DND-41 (cell line): ENCODE results near the gene CPM.
"Not testable (repeated sequence)": the region's sequence is repeated elsewhere in the genome, so short reads cannot be mapped to it uniquely, and the experiment has no call there.

ENCODE experiments used
- ATAC-seq: fragments of 200-7000 bp; cut with Tn5 transposase; 3 replicates; pipeline ENCODE4 v1.9.1; 2021; ENCODE audit warnings: low read depth; ENCODE audit not compliant: insufficient read depth
- DNase-seq: peaks from one replicate; pipeline ENCODE4 v3.0.0-alpha.2; 2020
- H2AFZ ChIP-seq: 2 replicates; pipeline ENCODE4 v1.6.0; 2012; ENCODE audit warnings: low read depth, low read length
- H3K27ac ChIP-seq: 2 replicates; pipeline ENCODE4 v1.5.1; 2012; ENCODE audit warnings: low read length, inconsistent platforms
- H3K27me3 ChIP-seq: fragments of 200-600 bp; sonication (generic); 2 replicates; pipeline ENCODE4 v1.6.0; 2012; ENCODE audit warnings: low read length, mild to moderate bottlenecking, inconsistent platforms; ENCODE audit not compliant: insufficient read depth, poor library complexity
- H3K36me3 ChIP-seq: 2 replicates; pipeline ENCODE4 v1.5.1; 2012; ENCODE audit warnings: low read length, inconsistent platforms; ENCODE audit not compliant: insufficient read depth
- H3K4me1 ChIP-seq: 2 replicates; pipeline ENCODE4 v1.5.1; 2012; ENCODE audit warnings: mild to moderate bottlenecking, low read length; ENCODE audit not compliant: insufficient read depth
- H3K4me2 ChIP-seq: 2 replicates; pipeline ENCODE4 v1.6.0; 2012; ENCODE audit warnings: mild to moderate bottlenecking, moderate library complexity, low read length, inconsistent platforms; ENCODE audit not compliant: insufficient read depth
- H3K4me3 ChIP-seq, 2 experiments: fragments of 200-600 bp in 1 of 2; shearing (Covaris generic) in 1 of 2; 2 replicates each; pipeline ENCODE4 v1.5.1; 2012 to 2016; ENCODE audit warnings: inconsistent platforms in 2 of 2, low read length in 2 of 2, mild to moderate bottlenecking in 2 of 2, low read depth in 1 of 2, moderate library complexity in 1 of 2
- H3K79me2 ChIP-seq: 2 replicates; pipeline ENCODE4 v1.6.0; 2012; ENCODE audit warnings: low read length, inconsistent platforms; ENCODE audit not compliant: insufficient read depth
- H3K9ac ChIP-seq: 2 replicates; pipeline ENCODE4 v1.6.0; 2012; ENCODE audit warnings: low read depth, mild to moderate bottlenecking, inconsistent platforms, low read length, moderate library complexity
- H3K9me3 ChIP-seq: 2 replicates; pipeline ENCODE4 v1.5.1; 2012; ENCODE audit warnings: low read length, moderate library complexity, mild to moderate bottlenecking, inconsistent platforms; ENCODE audit not compliant: insufficient read depth, severe bottlenecking
- H4K20me1 ChIP-seq: 2 replicates; pipeline ENCODE4 v1.6.0; 2012; ENCODE audit warnings: low read length; ENCODE audit not compliant: insufficient read depth
- CTCF ChIP-seq: IDR thresholded peaks from 2 replicates; pipeline ENCODE4 v1.5.1; 2012; ENCODE audit warnings: borderline replicate concordance, low read length, moderate library complexity, mild to moderate bottlenecking; ENCODE audit not compliant: poor library complexity, severe bottlenecking; ENCODE audit errors: extremely low read depth
- EZH2 ChIP-seq: IDR thresholded peaks from 3 replicates; pipeline ENCODE4 v1.6.1; 2012; ENCODE audit warnings: borderline replicate concordance, low read depth, mild to moderate bottlenecking, moderate library complexity, low read length, inconsistent platforms; ENCODE audit not compliant: severe bottlenecking

The CPM gene

GRCh38 chr12:68812553-68813241 is 120.3 kb downstream of the CPM start:
- peaks cover 78% of the 10 kb centered on the region for H3K36me3 ChIP-seq
- ATAC-seq (no peak), DNase-seq (no peak)
- no peak overlapping the region for H2AFZ ChIP-seq
- H3K4me1 ChIP-seq: peaks cover 42% of the 10 kb centered on the region
- peak overlapping the region; percentile 29 for H3K4me2 ChIP-seq
- peaks cover 93% of the 10 kb centered on the region for H3K79me2 ChIP-seq
- H3K9me3 ChIP-seq: no peaks in the 10 kb centered on the region
- H3K4me3 ChIP-seq: no peak overlapping the region
- TF ChIP-seq EZH2 (no peak), CTCF (no peak)
- H4K20me1 ChIP-seq: peaks cover 23% of the 10 kb centered on the region; the same call in 1 of the 2 replicates
- H3K9ac ChIP-seq: no peak overlapping the region
- H3K27me3 ChIP-seq: no peaks in the 10 kb centered on the region
- no peak overlapping the region for H3K27ac ChIP-seq

- DNase-seq, ATAC-seq, H3K27ac ChIP-seq, H3K9me3 ChIP-seq, H3K27me3 ChIP-seq, H3K4me3 ChIP-seq, H2AFZ ChIP-seq, H3K9ac ChIP-seq: not testable (repeated sequence)
- Histone ChIP-seq H3K79me2 (peaks cover 85% of the 10 kb centered on the region), H3K4me1 (peaks cover 51% of the 10 kb centered on the region), H4K20me1 (peaks cover 23% of the 10 kb centered on the region; the same call in 1 of the 2 replicates), H3K4me2 (peak overlapping the region; percentile 29; the same call in 1 of the 2 replicates), H3K36me3 (peaks cover 69% of the 10 kb centered on the region)
Measured at GRCh38 chr12:68811573-68811972, 121.4 kb downstream of the CPM start.

GRCh38 chr12:68810027-68810389 is 123.0 kb downstream of the CPM start:
- peaks cover 53% of the 10 kb centered on the region for H3K36me3 ChIP-seq
- H3K9me3 ChIP-seq, H3K27ac ChIP-seq, ATAC-seq, H3K9ac ChIP-seq, H3K27me3 ChIP-seq, H2AFZ ChIP-seq, DNase-seq: not testable (repeated sequence)
- peaks cover 70% of the 10 kb centered on the region for H3K79me2 ChIP-seq
- peaks cover 53% of the 10 kb centered on the region for H3K4me1 ChIP-seq
- H3K4me2 ChIP-seq: peak overlapping the region; percentile 80
- peaks cover 20% of the 10 kb centered on the region; the same call in 1 of the 2 replicates for H4K20me1 ChIP-seq
- peak overlapping the region in 1 of 2 experiments; percentile 81; a peak in 1 of 4 replicates for H3K4me3 ChIP-seq

- Histone ChIP-seq H4K20me1 (peaks cover 20% of the 10 kb centered on the region; the same call in 1 of the 2 replicates), H3K4me3 (peak overlapping the region; percentile 62 to 81; a peak in 3 of 4 replicates), H3K4me2 (peak overlapping the region; percentile 80), H3K36me3 (peaks cover 47% of the 10 kb centered on the region), H2AFZ (peak overlapping the region; percentile 92; the same call in 1 of the 2 replicates), H3K27me3 (no peaks in the 10 kb centered on the region), H3K79me2 (peaks cover 64% of the 10 kb centered on the region), H3K9me3 (no peaks in the 10 kb centered on the region), H3K9ac (peak overlapping the region; percentile 99), H3K27ac (peak overlapping the region; percentile 97), H3K4me1 (peaks cover 53% of the 10 kb centered on the region)
- no peak for DNase-seq
- TF ChIP-seq EZH2 (no peak), CTCF (no peak)
- ATAC-seq: no peak
Measured at GRCh38 chr12:68809190-68810026, 123.6 kb downstream of the CPM start.
